HG03378 (cell line): ENCODE measurements around the gene NUDT1.
A peak's percentile ranks its signal among the peaks of the same experiment; 100 is the strongest.

Experiments used
- ATAC-seq: cut with Tn5 transposase; IDR thresholded peaks from one replicate; pipeline ENCODE4 v1.9.1; 2021; ENCODE audit warnings: mild to moderate bottlenecking, moderate library complexity; ENCODE audit not compliant: unreplicated experiment

Gene NUDT1

DNA sequence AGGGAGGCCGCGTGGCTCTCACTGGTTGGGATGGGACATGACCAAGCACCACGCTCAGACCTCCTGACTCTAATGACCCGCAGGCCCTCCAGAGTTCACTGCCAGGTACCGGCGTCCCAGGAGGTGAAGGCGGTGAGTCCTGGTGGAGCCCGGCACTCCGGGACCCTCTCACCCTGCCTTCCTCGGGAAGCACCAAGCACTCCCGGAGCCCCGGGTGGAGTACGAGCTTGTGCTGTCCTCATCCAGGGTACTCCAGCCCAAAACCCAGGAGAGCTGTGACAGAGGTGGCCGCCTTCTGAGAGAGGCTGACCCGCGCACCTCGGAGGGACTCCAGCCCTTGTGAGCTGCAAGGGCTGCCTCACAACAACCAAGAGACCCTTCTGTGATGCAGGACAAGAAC, 18.7 kb upstream of the NUDT1 start:
- no peak for ATAC-seq

GRCh38 chr7:2224491-2224928, 17.5 kb upstream of the NUDT1 start:
- ATAC-seq, result no peak

DNA sequence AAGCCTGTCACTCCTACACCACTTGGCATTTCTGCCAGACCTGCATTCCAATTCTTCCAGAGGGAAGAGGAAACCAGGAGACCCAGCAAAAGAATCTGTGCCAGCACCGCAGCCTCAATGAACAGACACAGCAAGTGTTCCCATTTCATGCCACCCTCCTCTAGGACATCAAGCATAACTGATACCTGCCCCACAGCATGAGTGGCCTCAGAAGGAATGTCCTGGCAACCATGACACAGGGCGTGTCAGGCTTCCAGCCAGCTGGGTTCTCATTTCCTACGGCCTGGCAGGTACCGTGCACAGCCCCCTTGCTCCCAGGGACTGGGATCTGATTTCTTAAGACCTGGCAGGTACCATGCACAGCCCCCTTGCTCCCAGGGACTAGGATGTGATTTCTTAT, 17.1 kb upstream of the NUDT1 start:
- no peak for ATAC-seq

DNA sequence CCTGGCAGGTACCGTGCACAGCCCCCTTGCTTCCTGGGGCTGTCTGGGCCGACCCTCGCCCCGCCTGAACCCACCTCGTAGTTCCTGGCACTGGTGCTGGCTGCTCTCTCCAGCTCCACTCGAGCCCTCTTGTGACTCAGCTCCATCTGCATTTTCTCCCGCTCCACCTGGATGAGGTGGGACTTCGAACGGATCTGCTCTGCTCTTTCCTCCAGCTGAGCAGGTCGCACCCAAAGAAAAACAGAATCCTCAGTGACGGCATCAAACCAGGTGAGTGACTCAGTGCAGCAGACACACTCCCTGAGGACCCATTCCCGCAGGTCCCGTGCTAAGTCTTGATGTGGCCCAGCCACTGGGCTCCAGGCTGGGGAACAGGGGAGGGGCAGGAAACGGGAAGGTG, 16.7 kb upstream of the NUDT1 start:
- no peak for ATAC-seq

- ATAC-seq, result no peak
Measured at GRCh38 chr7:2225830-2226229, 16.2 kb upstream of the NUDT1 start.

GRCh38 chr7:2227699-2228098, 14.3 kb upstream of the NUDT1 start:
- no peak for ATAC-seq

- ATAC-seq, result no peak
Measured at GRCh38 chr7:2228921-2229320, 13.1 kb upstream of the NUDT1 start.

GRCh38 chr7:2229467-2229866, 12.6 kb upstream of the NUDT1 start:
- no peak for ATAC-seq

DNA sequence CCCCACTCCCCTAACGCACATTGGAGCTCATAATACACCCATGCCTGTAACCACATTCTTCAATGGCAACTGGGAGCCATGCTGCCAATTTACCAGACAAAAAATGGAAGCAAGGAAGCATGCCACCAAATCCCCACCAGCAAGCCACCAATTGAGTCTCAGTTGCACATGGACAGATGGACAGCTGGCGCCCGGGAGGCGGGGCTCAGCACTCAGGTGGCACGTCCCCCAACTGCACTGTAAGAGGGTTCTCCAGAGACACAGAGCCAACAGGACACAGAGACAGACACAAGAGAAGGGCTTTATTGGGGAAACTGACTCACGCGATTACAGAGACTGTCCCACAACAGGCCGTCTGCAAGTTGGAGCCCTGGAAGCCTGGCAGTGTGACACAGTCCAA, 11.8 kb upstream of the NUDT1 start:
- no peak for ATAC-seq

DNA sequence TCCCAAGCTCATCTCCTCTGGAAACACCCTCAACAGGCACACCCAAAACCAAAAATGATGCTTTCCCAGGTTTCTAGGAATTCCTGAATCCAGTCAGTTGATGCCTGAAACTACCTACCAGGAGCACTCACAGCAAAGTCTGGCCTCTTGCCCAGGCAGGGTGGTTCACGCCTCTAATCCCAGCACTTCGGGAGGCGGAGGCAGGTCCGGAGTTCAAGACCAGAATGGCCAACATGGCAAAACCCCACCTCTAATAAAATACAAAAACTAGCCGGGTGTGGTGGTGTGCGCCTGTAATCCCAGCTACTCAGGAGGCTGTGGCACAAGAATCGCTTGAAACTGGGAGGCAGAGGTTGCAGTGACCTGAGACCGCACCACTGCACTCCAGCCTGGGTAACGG, 11.1 kb upstream of the NUDT1 start:
- no peak for ATAC-seq

- peak; percentile 7 for ATAC-seq
Measured at GRCh38 chr7:2231992-2232765, 9.8 kb upstream of the NUDT1 start.

DNA sequence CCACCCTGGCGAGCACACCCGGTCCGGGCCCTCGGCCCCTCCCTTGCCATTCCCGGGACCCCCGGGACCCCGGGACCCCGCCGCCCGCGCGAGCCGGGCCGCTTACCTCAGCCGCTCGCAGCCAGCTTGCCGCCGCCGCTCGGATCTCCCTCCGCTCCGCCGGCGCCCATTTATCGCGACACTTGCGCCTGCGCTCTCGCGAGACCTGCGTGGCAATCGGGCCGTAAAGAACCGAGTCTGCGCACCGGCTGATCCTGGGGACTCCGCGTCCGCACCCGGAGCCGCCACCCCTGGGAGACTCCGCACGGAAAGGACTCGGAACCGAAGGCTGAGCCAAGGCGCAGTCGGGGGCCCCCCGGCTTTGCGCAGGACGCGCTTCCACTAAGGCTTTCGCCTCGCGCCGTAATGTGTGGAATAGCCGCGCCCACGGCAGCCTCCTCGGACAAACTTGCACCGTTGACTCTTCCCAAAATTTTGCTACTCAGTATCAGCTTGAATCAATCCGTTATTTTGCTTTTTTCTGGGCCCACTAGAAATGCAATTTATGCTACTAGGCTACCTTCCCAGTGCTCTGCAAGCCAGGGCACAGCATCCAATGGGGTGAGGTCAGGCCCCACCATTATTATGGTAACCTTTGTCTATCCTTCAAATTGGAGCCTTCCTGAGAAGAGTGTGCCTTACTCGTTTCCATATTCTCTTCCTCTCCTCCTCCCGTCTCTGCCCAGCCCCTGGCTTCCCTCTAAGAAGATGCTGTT, 9.1 kb upstream of the NUDT1 start, which contains the start of gene MAD1L1:
Gene MAD1L1, minus strand, starts transcription at position 180 of the 755 bp plus-strand sequence. CDS start 2,812 bp downstream, outside the sequence.
- peak; percentile 50 for ATAC-seq

DNA sequence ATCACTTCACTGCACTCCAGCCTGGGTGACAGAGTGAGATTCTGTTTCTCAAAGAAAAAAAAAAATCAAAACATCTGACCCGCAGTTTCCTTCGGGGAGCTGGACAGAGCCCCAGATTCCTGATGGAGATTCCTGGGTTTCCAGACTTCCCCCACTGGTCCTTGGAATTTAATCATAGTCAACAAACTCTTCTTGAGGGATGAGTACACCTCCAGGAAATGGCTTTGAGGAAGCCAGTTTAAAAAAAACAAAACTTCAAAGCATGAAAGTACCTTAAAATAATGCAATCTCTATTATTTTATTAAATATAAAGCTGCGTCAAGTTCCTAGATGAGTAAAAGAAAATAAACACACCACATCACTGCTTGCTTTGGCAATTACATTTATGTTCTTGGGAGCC, 8.1 kb upstream of the NUDT1 start:
- no peak for ATAC-seq

- peak; percentile 72 for ATAC-seq
Measured at GRCh38 chr7:2237109-2237602, 4.9 kb upstream of the NUDT1 start.

DNA sequence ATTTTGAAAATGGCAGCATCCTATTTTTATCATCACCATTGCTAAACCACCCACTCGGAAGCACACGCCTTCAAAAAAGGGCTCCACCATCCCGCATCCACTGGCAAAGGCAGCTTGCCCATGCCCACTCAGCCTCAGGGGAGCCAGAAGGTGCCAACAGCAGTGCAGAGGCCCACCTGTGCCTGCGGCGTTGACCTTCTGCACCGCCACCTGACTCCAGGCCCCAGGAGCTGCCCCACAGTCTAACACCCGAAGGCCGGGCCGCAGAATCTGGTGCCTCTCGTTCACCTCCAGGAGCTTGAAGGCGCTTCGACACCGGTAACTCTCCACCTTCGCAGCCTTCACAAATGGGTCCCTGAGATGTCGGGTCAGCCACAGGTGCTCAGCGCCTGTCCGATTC, 2.8 kb upstream of the NUDT1 start:
- no peak for ATAC-seq

GRCh38 chr7:2242541-2243429, 759 bp downstream of the NUDT1 start:
- no peak for ATAC-seq

DNA sequence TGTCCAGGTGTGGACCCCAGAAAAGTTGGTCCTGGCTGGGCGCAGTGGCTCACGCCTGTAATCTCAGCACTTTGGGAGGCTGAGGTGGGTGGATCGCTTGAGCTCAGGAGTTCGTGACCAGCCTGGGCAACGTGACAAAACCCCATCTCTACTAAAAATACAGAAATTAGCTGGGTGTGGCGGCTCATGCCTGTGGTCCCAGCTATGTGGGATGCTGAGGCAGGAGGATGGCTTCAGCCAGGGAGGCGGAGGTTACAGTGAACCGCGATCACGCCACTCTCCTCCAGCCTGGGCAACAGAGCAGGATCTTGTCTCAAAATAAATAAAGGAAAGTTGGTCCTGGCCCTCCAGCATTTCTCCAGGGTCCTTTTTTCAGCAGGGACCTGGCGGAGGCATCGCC, 1.4 kb downstream of the NUDT1 start:
- ATAC-seq, result no peak

DNA sequence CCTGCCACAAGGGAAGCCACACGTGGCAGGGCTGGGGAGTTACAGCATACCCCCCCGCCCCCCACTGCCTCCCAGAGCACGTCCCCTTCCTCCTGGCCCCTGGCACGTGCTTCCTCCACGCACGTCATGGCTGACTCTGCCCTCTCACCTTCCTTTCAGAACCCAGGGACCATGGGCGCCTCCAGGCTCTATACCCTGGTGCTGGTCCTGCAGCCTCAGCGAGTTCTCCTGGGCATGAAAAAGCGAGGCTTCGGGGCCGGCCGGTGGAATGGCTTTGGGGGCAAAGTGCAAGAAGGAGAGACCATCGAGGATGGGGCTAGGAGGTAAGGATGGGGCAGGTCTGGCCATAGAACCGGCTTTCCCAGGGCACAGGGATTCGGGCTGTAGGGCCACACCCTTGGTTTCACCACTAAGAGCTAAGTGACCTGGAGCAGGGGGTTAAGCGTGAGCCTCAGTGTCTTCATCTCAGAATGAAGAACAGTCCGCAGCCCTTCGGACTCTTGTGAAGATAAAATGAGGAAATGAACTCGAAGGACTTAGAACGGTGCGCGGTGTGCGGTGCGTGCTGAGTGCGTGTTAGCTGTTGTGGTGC, 2.5 kb downstream of the NUDT1 start:
- ATAC-seq, result no peak

GRCh38 chr7:2245883-2246675, 4.1 kb downstream of the NUDT1 start:
- ATAC-seq, result no peak
